Measurements from ENCODE around the gene ASTN1. TPM values are rescaled to one million over a fixed set of nuclear protein-coding genes. Genes with fewer than 3 reads are reported as not detected.

The ASTN1 gene
- polyA plus RNA-seq, 1 of the 3 experiments (the other 2 are of a cell fraction) = 0.13 TPM

GRCh38 chr1:176826265-176826664, 338.2 kb downstream of the ASTN1 start:
- H3K27me3 ChIP-seq (ENCODE audit: insufficient read depth) = no peaks in the 10 kb centered on the region
- no peak overlapping the region for H2AFZ ChIP-seq (ENCODE audit: low read depth)
- POLR2A ChIA-PET = no interaction called here
- peaks cover 0 to 11% of the 10 kb centered on the region in 2 experiments; a peak in 2 of 4 replicates for H3K4me1 ChIP-seq (ENCODE audit: control insufficient read depth in 1 of 2, insufficient read depth in 2 of 2, low read depth in 1 of 2, low read length in 1 of 2)
- CTCF ChIA-PET = interaction anchor here (0.6 to 1.6 kb wide), 3 partner anchors 56 to 266 kb away, joined by 3 to 5 read pairs (median 5); no protein-coding TSS in a partner anchor
- no peaks in the 10 kb centered on the region for H3K9me2 ChIP-seq
- no peaks in the 10 kb centered on the region for H4K20me1 ChIP-seq (ENCODE audit: insufficient read depth)
- H3F3A ChIP-seq (replicated peaks; ENCODE audit: insufficient read depth) = no peaks in the 10 kb centered on the region
- H3K27ac ChIP-seq (ENCODE audit: low read depth in 2 of 2, low read length in 1 of 2) = no peak overlapping the region
- H3K79me2 ChIP-seq (ENCODE audit: insufficient read depth) = no peaks in the 10 kb centered on the region
- DNase-seq = peak; percentile 41
- H3K36me3 ChIP-seq (replicated peaks in 1 of 2; ENCODE audit: control insufficient read depth in 1 of 2, insufficient read depth in 2 of 2, low read length in 1 of 2) = no peaks in the 10 kb centered on the region
- H3K9ac ChIP-seq = no peak overlapping the region
- WGBS (ENCODE audit: low lambda C conversion rate) = 0% methylated on average over 1 of the region's 1 CpG
- H3K4me2 ChIP-seq = no peak overlapping the region
- H3K9me3 ChIP-seq = no peaks in the 10 kb centered on the region
- no peak overlapping the region for H3K4me3 ChIP-seq (ENCODE audit: low read depth in 2 of 2, low read length in 1 of 2)
- TF ChIP-seq RAD21 (IDR thresholded peaks at IDR 0.05; ENCODE audit: low read length) (peak; percentile 6; the same call in 1 of the 2 replicates), MEF2A (IDR thresholded peaks at IDR 0.05; ENCODE audit: borderline replicate concordance, low read depth) (no peak), TEAD4 (IDR thresholded peaks at IDR 0.05; ENCODE audit: borderline replicate concordance, insufficient read depth) (no peak), FOXJ3 (CRISPR knock-in tag; IDR thresholded peaks at IDR 0.05) (peak; percentile 86), EP300 (IDR thresholded peaks at IDR 0.05; ENCODE audit: borderline replicate concordance in 1 of 2, low read depth in 1 of 2, low read length in 1 of 2) (peak in 1 of 2 experiments; percentile 95; a peak in 2 of 4 replicates), NFIC (IDR thresholded peaks at IDR 0.05; ENCODE audit: borderline replicate concordance) (no peak), CTCF (IDR thresholded peaks at IDR 0.05) (no peak), PBX3 (IDR thresholded peaks at IDR 0.05) (no peak), RCOR1 (IDR thresholded peaks at IDR 0.05; ENCODE audit: low read length) (peak; percentile 90; the same call in 1 of the 2 replicates), CHD2 (IDR thresholded peaks at IDR 0.05; ENCODE audit: low read length, partially characterized antibody) (peak; percentile 75), NRF1 (IDR thresholded peaks at IDR 0.05; ENCODE audit: low read depth, low read length) (no peak), REST (IDR thresholded peaks at IDR 0.05; ENCODE audit: low read depth, low read length) (no peak), YY1 (IDR thresholded peaks at IDR 0.05; ENCODE audit: low read depth) (no peak), FOXM1 (IDR thresholded peaks at IDR 0.05; ENCODE audit: low read depth) (no peak), TCF12 (IDR thresholded peaks at IDR 0.05) (peak; percentile 46), RFX5 (IDR thresholded peaks at IDR 0.05; ENCODE audit: low read length) (no peak), EZH2phosphoT487 (IDR thresholded peaks at IDR 0.05; ENCODE audit: borderline replicate concordance, low read depth) (no peak), USF1 (IDR thresholded peaks at IDR 0.05; ENCODE audit: borderline replicate concordance, low read depth) (no peak), GATA2 (CRISPR knock-in tag; IDR thresholded peaks at IDR 0.05) (peak; percentile 92), SMC3 (IDR thresholded peaks at IDR 0.05; ENCODE audit: low read depth, low read length) (no peak), ELF1 (IDR thresholded peaks at IDR 0.05) (no peak), IRF3 (IDR thresholded peaks at IDR 0.05; ENCODE audit: low read depth, low read length) (no peak), GABPA (IDR thresholded peaks at IDR 0.05; ENCODE audit: low read depth) (no peak), ZBTB33 (IDR thresholded peaks at IDR 0.05; ENCODE audit: borderline replicate concordance, low read depth) (no peak), SIN3A (IDR thresholded peaks at IDR 0.05; ENCODE audit: borderline replicate concordance, low read depth, low read length) (no peak)
